Sigmoid colon (tissue), 4 donors: ENCODE data around the gene MYO19.
"Not testable (repeated sequence)": the region's sequence is repeated elsewhere in the genome, so short reads cannot be mapped to it uniquely, and the experiment has no call there.

Experiments
- POLR2A ChIP-seq, 2 donors: fragments of 450-650 bp; IDR thresholded peaks; one replicate each; pipeline ENCODE4 v1.6.1; 2016; ENCODE audit warnings: antibody characterized with exemption in 2 of 2, mild to moderate bottlenecking in 2 of 2, moderate library complexity in 2 of 2
- POLR2AphosphoS5 ChIP-seq, 4 donors: sonication (generic); formaldehyde crosslinking; IDR thresholded peaks; one replicate each; pipeline ENCODE4 v1.6.1; 2017; ENCODE audit warnings: antibody characterized with exemption in 4 of 4
- TF ChIP-seq, protein P1 (sequence below), 4 experiments: fragments of 450-650 bp in 3 of 4; fragments of 200-600 bp in 1 of 4; IDR thresholded peaks; one replicate each; pipeline ENCODE4 v1.5.1; 2016 to 2019; ENCODE audit warnings: antibody characterized with exemption in 4 of 4, mild to moderate bottlenecking in 3 of 4, moderate library complexity in 2 of 4

DNA sequence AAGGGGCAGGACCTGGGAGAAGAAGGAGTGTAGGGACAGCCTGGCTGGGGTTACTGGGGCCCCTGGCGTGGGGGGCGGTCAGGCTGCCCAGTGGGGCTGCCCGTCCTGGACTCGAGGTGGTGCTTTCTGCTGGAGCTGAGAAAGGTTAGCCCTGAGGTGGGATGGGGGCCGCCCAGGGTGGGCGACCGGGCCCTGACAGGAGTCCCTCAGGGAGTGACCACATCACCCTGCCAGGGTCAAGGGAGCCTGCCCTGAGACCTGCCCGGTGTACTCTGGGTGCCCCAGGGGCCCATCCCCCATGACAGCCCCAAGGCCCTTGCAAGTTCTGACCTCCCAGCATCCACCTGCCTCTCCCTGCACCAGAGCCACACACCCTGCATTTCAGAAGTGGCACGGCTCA lies 77.0 kb downstream of the MYO19 start:
- TF ChIP-seq, protein P1, sequence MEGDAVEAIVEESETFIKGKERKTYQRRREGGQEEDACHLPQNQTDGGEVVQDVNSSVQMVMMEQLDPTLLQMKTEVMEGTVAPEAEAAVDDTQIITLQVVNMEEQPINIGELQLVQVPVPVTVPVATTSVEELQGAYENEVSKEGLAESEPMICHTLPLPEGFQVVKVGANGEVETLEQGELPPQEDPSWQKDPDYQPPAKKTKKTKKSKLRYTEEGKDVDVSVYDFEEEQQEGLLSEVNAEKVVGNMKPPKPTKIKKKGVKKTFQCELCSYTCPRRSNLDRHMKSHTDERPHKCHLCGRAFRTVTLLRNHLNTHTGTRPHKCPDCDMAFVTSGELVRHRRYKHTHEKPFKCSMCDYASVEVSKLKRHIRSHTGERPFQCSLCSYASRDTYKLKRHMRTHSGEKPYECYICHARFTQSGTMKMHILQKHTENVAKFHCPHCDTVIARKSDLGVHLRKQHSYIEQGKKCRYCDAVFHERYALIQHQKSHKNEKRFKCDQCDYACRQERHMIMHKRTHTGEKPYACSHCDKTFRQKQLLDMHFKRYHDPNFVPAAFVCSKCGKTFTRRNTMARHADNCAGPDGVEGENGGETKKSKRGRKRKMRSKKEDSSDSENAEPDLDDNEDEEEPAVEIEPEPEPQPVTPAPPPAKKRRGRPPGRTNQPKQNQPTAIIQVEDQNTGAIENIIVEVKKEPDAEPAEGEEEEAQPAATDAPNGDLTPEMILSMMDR (IDR thresholded peaks at IDR 0.05) = not testable (repeated sequence)
- not testable (repeated sequence) for TF ChIP-seq POLR2A, POLR2AphosphoS5 (IDR thresholded peaks at IDR 0.05)
